ENCODE measurements around the gene XRCC3.

DNA sequence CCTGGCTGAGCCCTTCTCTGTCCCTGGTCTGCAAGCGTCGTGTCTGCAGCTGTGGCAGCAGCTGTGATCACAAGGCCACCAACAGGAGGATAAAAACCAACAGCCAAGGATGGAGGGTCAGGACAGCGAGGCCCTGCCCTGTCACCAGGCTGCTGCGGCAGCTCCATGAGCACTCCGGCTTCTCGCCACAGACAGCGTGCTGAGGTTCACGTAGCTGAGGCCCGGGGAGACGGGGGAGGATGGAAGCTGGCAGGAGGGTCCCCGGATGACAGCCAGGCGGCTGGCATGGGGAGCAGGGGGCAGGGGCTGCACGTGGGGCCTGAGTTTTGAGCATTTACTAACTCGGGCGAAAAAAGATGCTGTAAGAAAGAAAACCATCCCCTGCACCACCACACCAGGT is 5.4 kb downstream of the XRCC3 start:
- TF ChIP-seq, protein P1, sequence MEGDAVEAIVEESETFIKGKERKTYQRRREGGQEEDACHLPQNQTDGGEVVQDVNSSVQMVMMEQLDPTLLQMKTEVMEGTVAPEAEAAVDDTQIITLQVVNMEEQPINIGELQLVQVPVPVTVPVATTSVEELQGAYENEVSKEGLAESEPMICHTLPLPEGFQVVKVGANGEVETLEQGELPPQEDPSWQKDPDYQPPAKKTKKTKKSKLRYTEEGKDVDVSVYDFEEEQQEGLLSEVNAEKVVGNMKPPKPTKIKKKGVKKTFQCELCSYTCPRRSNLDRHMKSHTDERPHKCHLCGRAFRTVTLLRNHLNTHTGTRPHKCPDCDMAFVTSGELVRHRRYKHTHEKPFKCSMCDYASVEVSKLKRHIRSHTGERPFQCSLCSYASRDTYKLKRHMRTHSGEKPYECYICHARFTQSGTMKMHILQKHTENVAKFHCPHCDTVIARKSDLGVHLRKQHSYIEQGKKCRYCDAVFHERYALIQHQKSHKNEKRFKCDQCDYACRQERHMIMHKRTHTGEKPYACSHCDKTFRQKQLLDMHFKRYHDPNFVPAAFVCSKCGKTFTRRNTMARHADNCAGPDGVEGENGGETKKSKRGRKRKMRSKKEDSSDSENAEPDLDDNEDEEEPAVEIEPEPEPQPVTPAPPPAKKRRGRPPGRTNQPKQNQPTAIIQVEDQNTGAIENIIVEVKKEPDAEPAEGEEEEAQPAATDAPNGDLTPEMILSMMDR (IDR thresholded peaks at IDR 0.05) = no peak
- no peak for TF ChIP-seq POLR2A (IDR thresholded peaks at IDR 0.05)
